Psoas muscle (tissue), 8 donors: ENCODE data around the gene IFNL4. TPM values are rescaled to one million over a fixed set of nuclear protein-coding genes. Genes with fewer than 3 reads are reported as not detected.

Source experiments
- ATAC-seq, 4 donors: fragments of 200-7000 bp; cut with Tn5 transposase; one replicate each; pipeline ENCODE4 v1.9.1; 2020; ENCODE audit warnings: moderate library complexity in 3 of 4, mild to moderate bottlenecking in 2 of 4
- DNase-seq, 2 donors: peaks; one replicate each; pipeline ENCODE4 v3.0.0-alpha.2; 2020
- H3K27ac ChIP-seq: fragments of 200-600 bp; one replicate; pipeline ENCODE4 v1.8.0; 2022
- H3K27me3 ChIP-seq, 3 donors: fragments of 200-600 bp in 1 of 3; one replicate each; pipeline versions ENCODE4 v1.6.1 to v1.8.0; 2013 to 2022; ENCODE audit warnings: low read length in 2 of 3, mild to moderate bottlenecking in 2 of 3, moderate library complexity in 1 of 3; ENCODE audit not compliant: insufficient read depth in 3 of 3
- H3K36me3 ChIP-seq, 2 donors: fragments of 200-600 bp in 1 of 2; one replicate each; pipeline versions ENCODE4 v1.6.1 to v1.8.0; 2013 to 2022; ENCODE audit warnings: low read depth in 1 of 2, mild to moderate bottlenecking in 1 of 2, moderate library complexity in 1 of 2; ENCODE audit not compliant: insufficient read depth in 1 of 2
- H3K4me1 ChIP-seq: fragments of 200-600 bp; one replicate; pipeline ENCODE4 v1.8.0; 2022
- H3K4me3 ChIP-seq: fragments of 200-600 bp; one replicate; pipeline ENCODE4 v1.8.0; 2022; ENCODE audit warnings: mild to moderate bottlenecking
- H3K9me3 ChIP-seq: fragments of 200-600 bp; one replicate; pipeline ENCODE4 v1.8.0; 2022
- CTCF ChIP-seq: fragments of 200-600 bp; IDR thresholded peaks from one replicate; pipeline ENCODE4 v1.8.0; 2022; ENCODE audit warnings: antibody characterized with exemption
- WGBS, 3 donors: extraction: QIAGEN DNeasy Blood & Tissue Kit; methylation state at CpG; one replicate each; pipeline versions ENCODE4 v1.1.6 to v1.1.7; 2013; 5-methylcytosine and 5-hydroxymethylcytosine counted together
- intact Hi-C, 2 donors: fragments of 100-400 bp; cut with DNase I; formaldehyde crosslinking; loops; one replicate each; pipeline versions ENCODE4 v1.11.0 to v1.14.2; 2022
- polyA plus RNA-seq, 3 donors: library from polyadenylated mRNA; stranded (reverse); fragments of 200-250 nt; gene quantifications; one replicate each; pipeline ENCODE4 v1.2.3, GENCODE V29; 2013
- total RNA-seq, 4 donors: library from RNA; stranded (reverse); fragmentation: NEBNext Ultra II Directional in 2 of 4; extraction: Animal tissue kit (Norgen Biotek cat#: 25700) in 2 of 4; gene quantifications; one replicate each; pipeline versions ENCODE4 v1.2.1 to v1.2.4, GENCODE V29; 2021 to 2023
- donor health status: healthy with polysubstance abuse.
- donor health status: DM: no; HTN: no; CAD: no; lungs with moderate emphysema.
- donor health status: Bipolar disorder and iron deficiency.
- donor health status: healthy.
- donor health status: DM: yes; HTN: yes; CAD: no.
- donor health status: DM: no; HTN: no; CAD: no.
- donor health status: DM: no; HTN: no; CAD: no.
- donor health status: DM: yes; HTN: yes; CAD: no.

Gene IFNL4
- total and polyA plus RNA-seq, 7 donors, result not detected

- H3K9me3 ChIP-seq, result no peaks in the 10 kb centered on the region
- H3K4me3 ChIP-seq, result no peak within 1 kb of the TSS
- ATAC-seq, result no peak
- intact Hi-C loops, result no loop called here
- no peaks in the 10 kb centered on the region for H3K4me1 ChIP-seq
- 19 to 21% (median 19%) methylated on average over 48 to 57 of the region's 57 CpGs for WGBS, 3 donors
- H3K27ac ChIP-seq, result no peak within 1 kb of the TSS
- no peak for TF ChIP-seq CTCF
- no peaks in the 10 kb centered on the region for H3K36me3 ChIP-seq
- H3K27me3 ChIP-seq, result peaks cover 0 to 83% (median 30%) of the 10 kb centered on the region in 3 donors
- no peak for DNase-seq
Measured at GRCh38 chr19:39203372-39204341, 45.0 kb downstream of the IFNL4 start, which contains the start of gene SYCN. Gene SYCN (minus strand): TSS chr19:39204263. CDS start chr19:39204254, 9 bp downstream.

- 86 to 100% (median 92%) methylated on average over 1 of the region's 1 CpG for WGBS, 3 donors
Measured at GRCh38 chr19:39202998-39203355, 45.7 kb downstream of the IFNL4 start.

GRCh38 chr19:39200803-39201115 lies 47.9 kb downstream of the IFNL4 start:
- no peak overlapping the region for H3K27ac ChIP-seq
- intact Hi-C loops, result no loop called here
- no peak for ATAC-seq
- H3K27me3 ChIP-seq, result peaks cover 0 to 96% (median 41%) of the 10 kb centered on the region in 3 donors
- no peak for DNase-seq
- TF ChIP-seq CTCF, result no peak
- 59 to 65% (median 64%) methylated on average over 3 of the region's 3 CpGs for WGBS, 3 donors
- no peaks in the 10 kb centered on the region for H3K9me3 ChIP-seq
- H3K36me3 ChIP-seq, result no peaks in the 10 kb centered on the region
- H3K4me1 ChIP-seq, result no peaks in the 10 kb centered on the region
- no peak overlapping the region for H3K4me3 ChIP-seq

More at GRCh38 chr19:39202998-39203355, 45.7 kb downstream of the IFNL4 start:
- no peak for TF ChIP-seq CTCF
- no peak overlapping the region for H3K27ac ChIP-seq
- no peak for ATAC-seq
- H3K36me3 ChIP-seq, result no peaks in the 10 kb centered on the region
- no peaks in the 10 kb centered on the region for H3K9me3 ChIP-seq
- no peak for DNase-seq
- no peak overlapping the region for H3K4me3 ChIP-seq
- H3K4me1 ChIP-seq, result no peaks in the 10 kb centered on the region
- peaks cover 0 to 84% (median 30%) of the 10 kb centered on the region in 3 donors for H3K27me3 ChIP-seq
- intact Hi-C loops, result no loop called here

GRCh38 chr19:39200066-39200802 lies 48.4 kb downstream of the IFNL4 start:
- DNase-seq (no peak), ATAC-seq (no peak)
- no peak for TF ChIP-seq CTCF
- no peaks in the 10 kb centered on the region for H3K9me3 ChIP-seq
- H3K27me3 ChIP-seq, result peaks cover 0 to 94% (median 43%) of the 10 kb centered on the region in 3 donors
- H3K27ac ChIP-seq, result no peak overlapping the region
- no peak overlapping the region for H3K4me3 ChIP-seq
- intact Hi-C loops, result no loop called here
- 73 to 76% (median 75%) methylated on average over 25 to 32 of the region's 32 CpGs for WGBS, 3 donors
- H3K4me1 ChIP-seq, result no peaks in the 10 kb centered on the region
- H3K36me3 ChIP-seq, result no peaks in the 10 kb centered on the region
